Neuronal stem cell (in vitro differentiated cells): ENCODE results near the gene IFT43.
A peak's percentile ranks its signal among the peaks of the same experiment; 100 is the strongest.

Experiments used
- DNase-seq: peaks from one replicate; pipeline ENCODE4 v3.0.0-alpha.2; 2013; ENCODE audit warnings: low spot score
- H2AFZ ChIP-seq: one replicate; pipeline ENCODE4 v1.6.1; 2013; ENCODE audit warnings: mild to moderate bottlenecking, low read length, inconsistent platforms
- H2AK5ac ChIP-seq: 2 replicates; pipeline ENCODE4 v1.6.1; 2013; ENCODE audit warnings: low read depth, mild to moderate bottlenecking, inconsistent platforms, low read length, moderate library complexity, mixed read lengths
- H2BK120ac ChIP-seq: 2 replicates; pipeline ENCODE4 v1.6.1; 2013; ENCODE audit warnings: low read depth, mild to moderate bottlenecking, inconsistent platforms, low read length, moderate library complexity, mixed read lengths
- H2BK12ac ChIP-seq: one replicate; pipeline ENCODE4 v1.6.1; 2013; ENCODE audit warnings: low read length, inconsistent platforms
- H2BK15ac ChIP-seq: 2 replicates; pipeline ENCODE4 v1.6.1; 2013; ENCODE audit warnings: mild to moderate bottlenecking, low read length, inconsistent platforms, mixed read lengths
- H2BK5ac ChIP-seq: one replicate; pipeline ENCODE4 v1.6.1; 2013; ENCODE audit warnings: inconsistent platforms, mild to moderate bottlenecking, low read length, moderate library complexity
- H3K14ac ChIP-seq: one replicate; pipeline ENCODE4 v1.6.1; 2013; ENCODE audit warnings: low read length, inconsistent platforms
- H3K18ac ChIP-seq: 2 replicates; pipeline ENCODE4 v1.6.1; 2013; ENCODE audit warnings: low read length, inconsistent platforms
- H3K23ac ChIP-seq: 2 replicates; pipeline ENCODE4 v1.6.1; 2013; ENCODE audit warnings: low read depth, mild to moderate bottlenecking, mixed read lengths, low read length, inconsistent platforms; ENCODE audit not compliant: poor library complexity
- H3K27ac ChIP-seq: replicated peaks from 3 replicates; pipeline ENCODE4 v1.5.1; 2013; ENCODE audit warnings: low read length, inconsistent platforms
- H3K27me3 ChIP-seq, 3 experiments: 2 replicates each; pipeline ENCODE4 v1.6.1; 2013; ENCODE audit warnings: low read length in 3 of 3, mild to moderate bottlenecking in 2 of 3, inconsistent platforms in 1 of 3, low read depth in 1 of 3, mixed read lengths in 1 of 3, moderate library complexity in 1 of 3; ENCODE audit not compliant: control insufficient read depth in 3 of 3, insufficient read depth in 3 of 3
- H3K36me3 ChIP-seq, 2 donors: replicated peaks in 1 of 2; 2 replicates each; pipeline ENCODE4 v1.6.1; 2013; ENCODE audit warnings: low read length in 2 of 2; ENCODE audit not compliant: control insufficient read depth in 2 of 2, insufficient read depth in 2 of 2
- H3K4ac ChIP-seq: 2 replicates; pipeline ENCODE4 v1.6.1; 2013; ENCODE audit warnings: inconsistent platforms, mild to moderate bottlenecking, low read length, moderate library complexity
- H3K4me1 ChIP-seq, 2 donors: 1 replicate in 1 of 2; 2 replicates in 1 of 2; pipeline ENCODE4 v1.6.1; 2013; ENCODE audit warnings: low read length in 2 of 2, low read depth in 1 of 2; ENCODE audit not compliant: control insufficient read depth in 2 of 2, insufficient read depth in 1 of 2
- H3K4me2 ChIP-seq: one replicate; pipeline ENCODE4 v1.6.1; 2013; ENCODE audit warnings: mild to moderate bottlenecking, low read length, inconsistent platforms; ENCODE audit not compliant: insufficient read depth, poor library complexity, severe bottlenecking
- H3K4me3 ChIP-seq, 2 donors: 2 replicates each; pipeline ENCODE4 v1.5.1; 2013; ENCODE audit warnings: low read length in 2 of 2, mild to moderate bottlenecking in 2 of 2, inconsistent platforms in 1 of 2, moderate library complexity in 1 of 2
- H3K79me1 ChIP-seq: one replicate; pipeline ENCODE4 v1.6.1; 2013; ENCODE audit warnings: low read depth, mild to moderate bottlenecking, inconsistent platforms, low read length, moderate library complexity
- H3K9ac ChIP-seq: one replicate; pipeline ENCODE4 v1.6.1; 2013; ENCODE audit warnings: mild to moderate bottlenecking, low read depth, low read length, inconsistent platforms; ENCODE audit not compliant: poor library complexity
- H3K9me3 ChIP-seq, 2 donors: replicated peaks in 1 of 2; 2 replicates each; pipeline versions ENCODE3 to v1.6.1; 2013; ENCODE audit warnings: low read length in 2 of 2, mild to moderate bottlenecking in 2 of 2, inconsistent platforms in 1 of 2, low read depth in 1 of 2, mixed read lengths in 1 of 2, moderate library complexity in 1 of 2; ENCODE audit not compliant: control insufficient read depth in 2 of 2, insufficient read depth in 1 of 2
- H4K8ac ChIP-seq: one replicate; pipeline ENCODE4 v1.6.1; 2013; ENCODE audit warnings: low read depth, mild to moderate bottlenecking, inconsistent platforms, low read length, moderate library complexity
- H4K91ac ChIP-seq: one replicate; pipeline ENCODE4 v1.6.1; 2013; ENCODE audit warnings: low read length, low read depth, mild to moderate bottlenecking, inconsistent platforms; ENCODE audit not compliant: poor library complexity
- WGBS, 2 donors: extraction: QIAGEN DNeasy Blood & Tissue Kit; methylation state at CpG; one replicate each; pipeline ENCODE4 v1.1.7; 2013; ENCODE audit warnings: missing lambda C conversion rate in 2 of 2, mixed read lengths in 1 of 2; ENCODE audit not compliant: insufficient read length in 2 of 2, insufficient replicate concordance in 1 of 2; ENCODE audit errors: extremely low coverage in 2 of 2; 5-methylcytosine and 5-hydroxymethylcytosine counted together

Gene IFT43

DNA sequence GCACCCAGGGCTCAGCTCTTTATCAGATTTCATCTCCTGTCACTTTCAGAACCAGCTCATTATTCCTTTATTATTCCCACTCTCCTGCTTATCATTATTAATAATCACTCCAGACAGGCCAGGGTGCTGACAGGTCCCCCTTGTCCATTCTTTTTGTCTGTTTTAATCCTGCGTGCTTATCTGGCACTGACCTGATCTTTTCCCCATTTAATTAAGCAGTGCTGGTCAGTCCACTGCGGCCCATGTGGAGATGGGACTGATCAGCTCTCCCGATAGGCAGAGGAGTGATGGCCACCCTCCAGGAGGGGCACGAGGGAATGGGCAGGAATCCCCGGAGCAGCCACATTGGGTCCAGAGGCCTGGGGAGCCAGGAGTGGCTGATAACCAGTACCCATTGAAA, 110.7 kb downstream of the IFT43 start:
- Histone ChIP-seq H3K27me3 (peaks cover 0 to 8% (median 0%) of the 10 kb centered on the region in 3 experiments), H2BK12ac (no peak overlapping the region), H2BK120ac (no peak overlapping the region), H3K4me1 (peaks cover 0 to 2% of the 10 kb centered on the region in 2 donors), H3K9ac (no peak overlapping the region), H2AK5ac (no peak overlapping the region), H3K4me2 (no peak overlapping the region), H4K91ac (no peak overlapping the region), H3K4me3 (no peak overlapping the region), H2BK5ac (no peak overlapping the region), H4K8ac (no peak overlapping the region), H3K36me3 (no peaks in the 10 kb centered on the region), H2AFZ (peak overlapping the region; percentile 41), H3K27ac (no peak overlapping the region), H3K4ac (no peak overlapping the region), H3K79me1 (no peaks in the 10 kb centered on the region), H3K23ac (no peak overlapping the region), H2BK15ac (no peak overlapping the region), H3K14ac (no peak overlapping the region), H3K9me3 (no peaks in the 10 kb centered on the region), H3K18ac (no peak overlapping the region)
- DNase-seq = no peak
- WGBS, 2 donors = no CpG with 5 or more reads among the region's 5 CpGs

DNA sequence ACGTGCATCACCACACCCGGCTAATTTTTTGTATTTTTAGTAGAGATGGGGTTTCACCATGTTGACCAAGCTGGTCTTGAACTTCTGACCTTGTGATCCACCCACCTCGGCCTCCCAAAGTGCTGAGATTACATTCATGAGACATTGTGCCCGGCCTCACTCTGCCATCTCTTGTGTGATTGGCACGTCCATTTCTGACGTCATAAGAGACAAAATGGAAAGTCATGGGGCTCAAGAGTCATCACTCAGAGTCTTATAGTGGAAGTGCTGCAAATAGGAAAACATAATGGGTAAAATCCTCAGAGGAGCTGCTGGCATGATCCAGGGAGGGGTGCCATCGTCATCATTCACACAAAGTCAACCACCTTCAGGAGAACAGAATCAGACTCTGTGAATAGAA, 112.0 kb downstream of the IFT43 start:
- Histone ChIP-seq H3K36me3 (no peaks in the 10 kb centered on the region), H3K9ac (no peak overlapping the region), H4K91ac (no peak overlapping the region), H3K9me3 (no peaks in the 10 kb centered on the region), H2AK5ac (no peak overlapping the region), H2BK120ac (no peak overlapping the region), H3K14ac (no peak overlapping the region), H2BK5ac (no peak overlapping the region), H3K4ac (no peak overlapping the region), H3K23ac (no peak overlapping the region), H2BK15ac (no peak overlapping the region), H2AFZ (no peak overlapping the region), H3K18ac (no peak overlapping the region), H2BK12ac (no peak overlapping the region), H3K4me3 (no peak overlapping the region), H3K27me3 (peaks cover 0 to 6% (median 0%) of the 10 kb centered on the region in 3 experiments), H3K4me1 (peaks cover 2 to 7% of the 10 kb centered on the region in 2 donors), H3K4me2 (no peak overlapping the region), H3K79me1 (no peaks in the 10 kb centered on the region), H4K8ac (no peak overlapping the region), H3K27ac (no peak overlapping the region)
- no CpG with 5 or more reads among the region's 7 CpGs for WGBS, 2 donors
- DNase-seq = no peak

DNA sequence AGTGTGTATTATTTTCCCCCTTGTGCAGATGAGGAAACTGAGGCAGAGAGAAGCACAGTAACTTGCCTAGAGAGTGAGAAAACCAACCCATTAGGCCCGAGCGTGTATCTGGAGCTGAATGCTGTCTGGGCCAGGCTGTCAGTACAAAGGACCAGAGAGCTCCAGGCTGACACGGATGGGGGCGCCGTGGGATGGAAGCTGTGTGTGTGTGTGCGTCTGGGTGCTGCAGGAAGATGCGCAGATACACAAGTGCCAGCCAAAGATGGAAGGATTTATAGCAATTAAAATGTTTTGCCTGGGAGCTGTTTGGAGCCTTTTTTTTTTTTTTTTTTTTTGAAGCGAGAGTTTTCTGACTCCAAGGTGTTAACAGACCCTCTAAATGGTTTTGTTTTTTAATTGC, 112.5 kb downstream of the IFT43 start:
- H2BK12ac ChIP-seq = no peak overlapping the region
- H3K79me1 ChIP-seq = no peaks in the 10 kb centered on the region
- H3K4ac ChIP-seq = no peak overlapping the region
- no peak overlapping the region for H3K27ac ChIP-seq
- H3K9me3 ChIP-seq = no peaks in the 10 kb centered on the region
- no peak overlapping the region for H3K4me2 ChIP-seq
- no CpG with 5 or more reads among the region's 8 CpGs for WGBS, 2 donors
- no peak overlapping the region for H2BK120ac ChIP-seq
- H3K36me3 ChIP-seq = no peaks in the 10 kb centered on the region
- no peak overlapping the region for H2BK5ac ChIP-seq
- H3K4me1 ChIP-seq = peaks cover 2 to 7% of the 10 kb centered on the region in 2 donors
- H3K4me3 ChIP-seq = no peak overlapping the region
- no peak overlapping the region for H3K23ac ChIP-seq
- H3K14ac ChIP-seq = no peak overlapping the region
- H3K27me3 ChIP-seq = peaks cover 0 to 6% (median 0%) of the 10 kb centered on the region in 3 experiments
- H2AFZ ChIP-seq = no peak overlapping the region
- no peak for DNase-seq
- no peak overlapping the region for H4K91ac ChIP-seq
- H2BK15ac ChIP-seq = no peak overlapping the region
- H4K8ac ChIP-seq = no peak overlapping the region
- H2AK5ac ChIP-seq = no peak overlapping the region
- no peak overlapping the region for H3K18ac ChIP-seq
- H3K9ac ChIP-seq = no peak overlapping the region

DNA sequence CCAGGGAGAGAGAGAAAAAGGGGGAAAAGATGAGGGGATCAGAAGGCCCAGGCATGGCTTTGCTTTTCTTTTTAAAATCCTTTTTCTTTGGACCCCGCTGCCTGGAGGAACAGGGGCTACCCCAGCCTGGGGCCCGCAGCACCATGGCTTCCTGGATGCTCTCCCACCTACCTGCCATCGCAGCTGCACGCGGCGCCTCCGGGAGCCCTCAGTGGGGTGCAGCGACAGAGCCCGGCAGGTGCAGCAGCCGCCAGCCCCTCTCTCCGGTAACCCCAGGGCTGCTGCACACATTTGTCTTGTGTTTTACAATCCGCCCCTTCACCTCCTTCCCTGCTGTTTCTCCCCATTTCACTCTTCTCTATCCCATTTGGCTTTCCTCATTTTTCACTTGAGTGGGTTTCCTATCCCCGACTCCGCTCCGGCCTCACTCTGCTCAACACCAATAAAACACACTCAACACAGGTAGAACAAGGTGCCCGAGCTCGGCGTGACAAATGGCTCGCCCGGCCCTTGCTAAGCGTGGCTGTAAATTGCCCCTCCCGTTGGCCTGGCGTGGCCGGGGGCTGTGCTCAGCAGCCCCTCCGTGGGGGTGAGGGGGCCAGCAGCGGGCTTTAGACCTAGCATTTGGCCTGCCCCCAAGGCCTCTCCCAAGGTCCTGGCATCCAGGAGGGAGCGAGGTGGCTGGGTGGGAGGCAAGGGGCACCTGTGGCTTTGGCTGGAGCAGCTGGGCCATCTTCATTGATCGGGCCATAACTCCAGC, 113.5 kb downstream of the IFT43 start:
- no peak overlapping the region for H4K8ac ChIP-seq
- no peak overlapping the region for H3K18ac ChIP-seq
- H3K23ac ChIP-seq = peak overlapping the region; percentile 59
- no peak overlapping the region for H3K4ac ChIP-seq
- DNase-seq = no peak
- no peak overlapping the region for H3K4me3 ChIP-seq
- peak overlapping the region; percentile 6 for H2AK5ac ChIP-seq
- no peak overlapping the region for H2BK12ac ChIP-seq
- no peak overlapping the region for H3K9ac ChIP-seq
- H2BK120ac ChIP-seq = no peak overlapping the region
- no peak overlapping the region for H2BK5ac ChIP-seq
- peaks cover 0 to 7% of the 10 kb centered on the region in 2 donors for H3K4me1 ChIP-seq
- H3K9me3 ChIP-seq = no peaks in the 10 kb centered on the region
- H3K36me3 ChIP-seq = no peaks in the 10 kb centered on the region
- peaks cover 0 to 9% (median 0%) of the 10 kb centered on the region in 3 experiments for H3K27me3 ChIP-seq
- H3K4me2 ChIP-seq = no peak overlapping the region
- WGBS, 2 donors = no CpG with 5 or more reads among the region's 28 CpGs
- H3K14ac ChIP-seq = no peak overlapping the region
- no peaks in the 10 kb centered on the region for H3K79me1 ChIP-seq
- H2AFZ ChIP-seq = no peak overlapping the region
- H4K91ac ChIP-seq = no peak overlapping the region
- no peak overlapping the region for H2BK15ac ChIP-seq
- H3K27ac ChIP-seq = no peak overlapping the region
